MV-4-11 (cell line): ENCODE data around the gene LAMC3.

Experiments used
- DNase-seq: peaks from one replicate; lab custom pipeline; 2025; lab: John Stamatoyannopoulos, UW

LAMC3 gene

GRCh38 chr9:130979591-130980385 is 29.2 kb upstream of the LAMC3 start:
- no peak for DNase-seq

GRCh38 chr9:130980526-130980925 is 28.4 kb upstream of the LAMC3 start:
- no peak for DNase-seq

- peak; percentile 95 for DNase-seq
These were observed 27.8 kb upstream of the LAMC3 start for GRCh38 chr9:130981002-130981755.

- DNase-seq = no peak
These were observed 27.2 kb upstream of the LAMC3 start for GRCh38 chr9:130981756-130982137.

- no peak for DNase-seq
These were observed 26.2 kb upstream of the LAMC3 start for GRCh38 chr9:130982636-130983358.

- no peak for DNase-seq
These were observed 25.7 kb upstream of the LAMC3 start for GRCh38 chr9:130983359-130983670.

GRCh38 chr9:130983970-130984369 is 25.0 kb upstream of the LAMC3 start:
- DNase-seq = no peak

GRCh38 chr9:130984521-130984920 is 24.5 kb upstream of the LAMC3 start:
- DNase-seq = no peak

GRCh38 chr9:130985029-130985428 is 23.9 kb upstream of the LAMC3 start:
- DNase-seq = no peak

- DNase-seq = no peak
These were observed 23.3 kb upstream of the LAMC3 start for GRCh38 chr9:130985606-130986162.

GRCh38 chr9:130986356-130986965 is 22.5 kb upstream of the LAMC3 start:
- DNase-seq = no peak

GRCh38 chr9:130987054-130987453 is 21.9 kb upstream of the LAMC3 start:
- DNase-seq = no peak

- no peak for DNase-seq
These were observed 21.1 kb upstream of the LAMC3 start for GRCh38 chr9:130987738-130988399.

- no peak for DNase-seq
These were observed 20.6 kb upstream of the LAMC3 start for GRCh38 chr9:130988400-130988747.

GRCh38 chr9:130988905-130989304 is 20.1 kb upstream of the LAMC3 start:
- DNase-seq = no peak

GRCh38 chr9:130989391-130989790 is 19.6 kb upstream of the LAMC3 start:
- no peak for DNase-seq

- no peak for DNase-seq
These were observed 19.1 kb upstream of the LAMC3 start for GRCh38 chr9:130989891-130990290.

GRCh38 chr9:130990306-130990977 is 18.5 kb upstream of the LAMC3 start:
- DNase-seq = no peak

GRCh38 chr9:130990978-130991777 is 17.8 kb upstream of the LAMC3 start:
- DNase-seq = no peak
